HepG2 (cell line): ENCODE data around the gene KIF17. TPM values are rescaled to one million over a fixed set of nuclear protein-coding genes. Genes with fewer than 3 reads are reported as not detected.

Experiments used
- ATAC-seq: fragments of 200-7000 bp; cut with Tn5 transposase; 3 replicates; pipeline ENCODE4 v1.9.1; 2020; ENCODE audit warnings: mild to moderate bottlenecking, moderate library complexity
- BruUV-seq: library from RNA; stranded (reverse); fragments of 400-500 nt; replicated peaks from 2 replicates; lab custom pipeline; 2021; lab: Mats Ljungman, UMichigan
- CTCF ChIA-PET: fragments of 300-600 bp; formaldehyde crosslinking; extraction: SDS; loops from one replicate; lab custom pipeline; 2021; ENCODE audit warnings: low total read pairs, inconsistent platforms, low intra/inter-chr PET ratio; lab: Yijun Ruan, JAX
- POLR2A ChIA-PET: fragments of 350-600 bp; sonication (Branson Sonifier 250); formaldehyde crosslinking; loops from one replicate; lab custom pipeline; 2020; ENCODE audit warnings: antibody characterized with exemption, inconsistent platforms; lab: Yijun Ruan, JAX
- DNase-seq: peaks from one replicate; pipeline ENCODE4 v3.0.0-alpha.2; 2015; ENCODE audit warnings: low spot score
- FAIRE-seq: peaks from 3 replicates; lab custom pipeline; 2011; peaks lifted over from hg19 to GRCh38; lab: Jason Lieb, UNC
- H2AFZ ChIP-seq: one replicate; pipeline ENCODE4 v1.6.1; 2011; ENCODE audit warnings: low read length, inconsistent platforms
- H3K27ac ChIP-seq: fragments of 300-600 bp; 3 replicates; pipeline ENCODE4 v1.8.0; 2011; ENCODE audit warnings: mixed run types, mild to moderate bottlenecking, mixed read lengths, low read length, inconsistent platforms; ENCODE audit not compliant: insufficient read depth; ENCODE audit errors: extremely low read length
- H3K27me3 ChIP-seq, 2 experiments: fragments of 200-600 bp in 1 of 2; 2 replicates in 1 of 2; 3 replicates in 1 of 2; pipeline versions ENCODE4 v1.6.0 to v1.8.0; 2011; ENCODE audit warnings: low read length in 2 of 2, mild to moderate bottlenecking in 2 of 2, moderate library complexity in 2 of 2, inconsistent platforms in 1 of 2; ENCODE audit not compliant: insufficient read depth in 2 of 2, control insufficient read depth in 1 of 2
- H3K36me3 ChIP-seq, 2 experiments: fragments of 200-600 bp in 1 of 2; replicated peaks in 1 of 2; 2 replicates in 1 of 2; 3 replicates in 1 of 2; pipeline versions ENCODE4 v1.5.1 to v1.8.0; 2011; ENCODE audit warnings: low read length in 2 of 2, inconsistent platforms in 1 of 2; ENCODE audit not compliant: insufficient read depth in 2 of 2, control insufficient read depth in 1 of 2
- H3K4me1 ChIP-seq: 2 replicates; pipeline ENCODE4 v1.5.1; 2012; ENCODE audit warnings: low read length, inconsistent platforms; ENCODE audit not compliant: insufficient read depth
- H3K4me2 ChIP-seq: 2 replicates; pipeline ENCODE4 v1.6.0; 2011; ENCODE audit warnings: low read depth, low read length, inconsistent platforms
- H3K4me3 ChIP-seq, 3 experiments: fragments of 200-600 bp in 1 of 3; sonication (generic), shearing (Covaris generic) in 1 of 3; replicated peaks in 1 of 3; 2 replicates each; pipeline ENCODE4 v1.5.1; 2011 to 2016; ENCODE audit warnings: low read length in 3 of 3, inconsistent platforms in 2 of 3, low read depth in 2 of 3, mild to moderate bottlenecking in 2 of 3, control low read depth in 1 of 3, mixed read lengths in 1 of 3; ENCODE audit not compliant: insufficient read depth in 1 of 3
- H3K79me2 ChIP-seq: one replicate; pipeline ENCODE4 v1.6.1; 2011; ENCODE audit warnings: low read length, inconsistent platforms; ENCODE audit not compliant: insufficient read depth
- H3K9ac ChIP-seq: 2 replicates; pipeline ENCODE4 v1.6.0; 2011; ENCODE audit warnings: mild to moderate bottlenecking, low read depth, low read length, inconsistent platforms; ENCODE audit not compliant: insufficient read depth
- H3K9me3 ChIP-seq: 2 replicates; pipeline ENCODE4 v1.5.1; 2012; ENCODE audit warnings: mild to moderate bottlenecking, low read length
- H4K20me1 ChIP-seq: 2 replicates; pipeline ENCODE4 v1.6.0; 2011; ENCODE audit warnings: inconsistent platforms, mild to moderate bottlenecking, low read length, moderate library complexity; ENCODE audit not compliant: insufficient read depth
- ERF ChIP-seq: IDR thresholded peaks from 2 replicates; pipeline ENCODE4 v1.6.1; 2018; ENCODE audit warnings: missing biosample characterization, missing genetic modification reagents
- MTA1 ChIP-seq: sonication (generic); formaldehyde crosslinking; IDR thresholded peaks from 2 replicates; pipeline ENCODE4 v1.4.0; 2020; ENCODE audit warnings: missing genetic modification reagents, mild to moderate bottlenecking, borderline replicate concordance
- POLR2G ChIP-seq: fragments of 200-400 bp; formaldehyde crosslinking; IDR thresholded peaks from 2 replicates; pipeline ENCODE4 v1.6.1; 2018; ENCODE audit warnings: mild to moderate bottlenecking, low read depth, low read length, moderate library complexity
- ZNF3 ChIP-seq: IDR thresholded peaks from 2 replicates; pipeline ENCODE4 v1.7.0; 2017; ENCODE audit warnings: inconsistent platforms
- ZNF546 ChIP-seq: sonication (generic); formaldehyde crosslinking; conservative IDR thresholded peaks from 2 replicates; pipeline ENCODE4 v1.8.1; 2023; ENCODE audit warnings: mild to moderate bottlenecking, missing genetic modification reagents
- WGBS: methylation state at CpG from one replicate; pipeline ENCODE4 v1.1.6; 2017; ENCODE audit warnings: low lambda C conversion rate; 5-methylcytosine and 5-hydroxymethylcytosine counted together
- in situ Hi-C: cut with HindIII; loops from 2 replicates; pipeline ENCODE4 v1.10.0; 2017; ENCODE audit warnings: low pct_unique_long_range_greater_than_20kb; ENCODE audit not compliant: extremely low pct_ligation_motif_present
- intact Hi-C: fragments of 100-400 bp; cut with micrococcal nuclease; formaldehyde crosslinking; loops from one replicate; pipeline ENCODE4 v1.10.0; 2022; ENCODE audit not compliant: unreplicated experiment
- polyA plus RNA-seq, 8 experiments: library from polyadenylated mRNA; depleted of rRNA in 3 of 8; stranded (reverse) in 7 of 8; unstranded in 1 of 8; fragments of >200 nt; fragmentation: Illumina TruSeq in 4 of 8; extraction: Trizol in 4 of 8; gene quantifications; 2 replicates each; pipeline versions ENCODE4 v1.2.1 to v1.2.3, GENCODE V29; 2011 to 2016; ENCODE audit warnings: low read depth in 4 of 8, missing spikeins in 1 of 8, mixed read lengths in 1 of 8; ENCODE audit not compliant: insufficient read depth in 1 of 8
- total RNA-seq, 5 experiments: library from RNA; depleted of rRNA; stranded (reverse); fragments of >200 nt; fragmentation: Illumina TruSeq; extraction: Trizol; gene quantifications; 2 replicates each; pipeline ENCODE4 v1.2.3, GENCODE V29; 2016; ENCODE audit warnings: low read depth in 1 of 5
- TF ChIP-seq, protein P1 (sequence below): sonication (generic); formaldehyde crosslinking; IDR thresholded peaks from 2 replicates; pipeline ENCODE4 v1.4.0; 2020; ENCODE audit warnings: missing genetic modification reagents
- TF ChIP-seq, protein P2 (sequence below): sonication (generic); formaldehyde crosslinking; IDR thresholded peaks from 2 replicates; pipeline ENCODE4 v1.8.0; 2022; ENCODE audit warnings: mild to moderate bottlenecking, missing genetic modification reagents, moderate library complexity

Gene KIF17
- total and polyA plus RNA-seq, 2 of the 13 experiments (the other 11 are each of a cell fraction or from before 2014, with no cell fraction given) = 0.24 to 0.44 TPM

DNA sequence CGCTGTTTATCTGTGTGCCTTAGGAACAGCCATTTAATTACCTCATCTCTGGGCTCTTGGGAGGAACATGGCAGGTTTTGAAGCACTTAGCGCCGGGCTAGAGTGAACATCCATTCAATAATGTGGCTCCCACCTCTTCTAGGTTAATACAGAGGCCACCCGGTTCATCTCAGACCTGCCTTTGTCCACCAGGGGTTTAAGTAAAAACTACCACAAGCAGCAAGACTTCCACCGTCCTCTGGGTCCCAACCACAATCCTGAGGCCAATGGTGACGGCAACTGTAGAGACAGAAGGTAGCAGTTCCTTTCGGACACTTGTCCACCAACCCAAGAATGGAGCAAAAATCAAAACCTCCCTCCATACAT is 55.7 kb downstream of the KIF17 start:
- Histone ChIP-seq H3K27me3 (no peaks in the 10 kb centered on the region; a peak in 1 of 5 replicates), H3K79me2 (peaks cover 41% of the 10 kb centered on the region), H3K36me3 (peaks cover 13 to 20% of the 10 kb centered on the region in 2 experiments), H2AFZ (no peak overlapping the region), H3K9me3 (no peaks in the 10 kb centered on the region), H4K20me1 (no peaks in the 10 kb centered on the region), H3K27ac (peak overlapping the region; percentile 66), H3K9ac (peak overlapping the region; percentile 84), H3K4me2 (peak overlapping the region; percentile 81), H3K4me3 (peak overlapping the region; percentile 77 to 89 (median 83)), H3K4me1 (peaks cover 41% of the 10 kb centered on the region)
- FAIRE-seq (no peak), DNase-seq (no peak), ATAC-seq (peak; percentile 8)
- in situ Hi-C loops = no loop called here
- intact Hi-C loops = no loop called here
- ChIA-PET POLR2A (interaction anchor here (0.9 to 2.9 kb wide), 14 partner anchors 8 to 124 kb away, joined by 3 to 24 read pairs (median 4); partner anchors contain the start of genes FAM43B, HP1BP3 and PINK1), CTCF (no interaction called here)
- TF ChIP-seq MTA1 (CRISPR knock-in tag) = no peak
- TF ChIP-seq, protein P1, sequence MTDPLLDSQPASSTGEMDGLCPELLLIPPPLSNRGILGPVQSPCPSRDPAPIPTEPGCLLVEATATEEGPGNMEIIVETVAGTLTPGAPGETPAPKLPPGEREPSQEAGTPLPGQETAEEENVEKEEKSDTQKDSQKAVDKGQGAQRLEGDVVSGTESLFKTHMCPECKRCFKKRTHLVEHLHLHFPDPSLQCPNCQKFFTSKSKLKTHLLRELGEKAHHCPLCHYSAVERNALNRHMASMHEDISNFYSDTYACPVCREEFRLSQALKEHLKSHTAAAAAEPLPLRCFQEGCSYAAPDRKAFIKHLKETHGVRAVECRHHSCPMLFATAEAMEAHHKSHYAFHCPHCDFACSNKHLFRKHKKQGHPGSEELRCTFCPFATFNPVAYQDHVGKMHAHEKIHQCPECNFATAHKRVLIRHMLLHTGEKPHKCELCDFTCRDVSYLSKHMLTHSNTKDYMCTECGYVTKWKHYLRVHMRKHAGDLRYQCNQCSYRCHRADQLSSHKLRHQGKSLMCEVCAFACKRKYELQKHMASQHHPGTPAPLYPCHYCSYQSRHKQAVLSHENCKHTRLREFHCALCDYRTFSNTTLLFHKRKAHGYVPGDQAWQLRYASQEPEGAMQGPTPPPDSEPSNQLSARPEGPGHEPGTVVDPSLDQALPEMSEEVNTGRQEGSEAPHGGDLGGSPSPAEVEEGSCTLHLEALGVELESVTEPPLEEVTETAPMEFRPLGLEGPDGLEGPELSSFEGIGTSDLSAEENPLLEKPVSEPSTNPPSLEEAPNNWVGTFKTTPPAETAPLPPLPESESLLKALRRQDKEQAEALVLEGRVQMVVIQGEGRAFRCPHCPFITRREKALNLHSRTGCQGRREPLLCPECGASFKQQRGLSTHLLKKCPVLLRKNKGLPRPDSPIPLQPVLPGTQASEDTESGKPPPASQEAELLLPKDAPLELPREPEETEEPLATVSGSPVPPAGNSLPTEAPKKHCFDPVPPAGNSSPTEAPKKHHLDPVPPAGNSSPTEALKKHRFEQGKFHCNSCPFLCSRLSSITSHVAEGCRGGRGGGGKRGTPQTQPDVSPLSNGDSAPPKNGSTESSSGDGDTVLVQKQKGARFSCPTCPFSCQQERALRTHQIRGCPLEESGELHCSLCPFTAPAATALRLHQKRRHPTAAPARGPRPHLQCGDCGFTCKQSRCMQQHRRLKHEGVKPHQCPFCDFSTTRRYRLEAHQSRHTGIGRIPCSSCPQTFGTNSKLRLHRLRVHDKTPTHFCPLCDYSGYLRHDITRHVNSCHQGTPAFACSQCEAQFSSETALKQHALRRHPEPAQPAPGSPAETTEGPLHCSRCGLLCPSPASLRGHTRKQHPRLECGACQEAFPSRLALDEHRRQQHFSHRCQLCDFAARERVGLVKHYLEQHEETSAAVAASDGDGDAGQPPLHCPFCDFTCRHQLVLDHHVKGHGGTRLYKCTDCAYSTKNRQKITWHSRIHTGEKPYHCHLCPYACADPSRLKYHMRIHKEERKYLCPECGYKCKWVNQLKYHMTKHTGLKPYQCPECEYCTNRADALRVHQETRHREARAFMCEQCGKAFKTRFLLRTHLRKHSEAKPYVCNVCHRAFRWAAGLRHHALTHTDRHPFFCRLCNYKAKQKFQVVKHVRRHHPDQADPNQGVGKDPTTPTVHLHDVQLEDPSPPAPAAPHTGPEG (CRISPR knock-in tag) = no peak
- TF ChIP-seq, protein P2, sequence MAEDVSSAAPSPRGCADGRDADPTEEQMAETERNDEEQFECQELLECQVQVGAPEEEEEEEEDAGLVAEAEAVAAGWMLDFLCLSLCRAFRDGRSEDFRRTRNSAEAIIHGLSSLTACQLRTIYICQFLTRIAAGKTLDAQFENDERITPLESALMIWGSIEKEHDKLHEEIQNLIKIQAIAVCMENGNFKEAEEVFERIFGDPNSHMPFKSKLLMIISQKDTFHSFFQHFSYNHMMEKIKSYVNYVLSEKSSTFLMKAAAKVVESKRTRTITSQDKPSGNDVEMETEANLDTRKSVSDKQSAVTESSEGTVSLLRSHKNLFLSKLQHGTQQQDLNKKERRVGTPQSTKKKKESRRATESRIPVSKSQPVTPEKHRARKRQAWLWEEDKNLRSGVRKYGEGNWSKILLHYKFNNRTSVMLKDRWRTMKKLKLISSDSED = no peak
- TF ChIP-seq POLR2G = peak; percentile 16; the same call in 1 of the 2 replicates
- TF ChIP-seq ERF (CRISPR knock-in tag) = 0 out of 2 replicates have a peak, but pooled peaks have one; percentile 6
- TF ChIP-seq ZNF3 (CRISPR knock-in tag) = 0 out of 2 replicates have a peak, but pooled peaks have one; percentile 0
- 0 out of 2 replicates have a peak, but pooled peaks have one; percentile 2 for TF ChIP-seq ZNF546 (CRISPR knock-in tag)
- 34% methylated on average over 6 of the region's 7 CpGs for WGBS
- TSS peak; percentile 95 for BruUV-seq
